HepG2 (cell line): Measurements from ENCODE around the gene POC1B. TPM values are rescaled to one million over a fixed set of nuclear protein-coding genes. Genes with fewer than 3 reads are reported as not detected.

Source experiments
- DPF2 ChIP-seq: sonication (generic); formaldehyde crosslinking; IDR thresholded peaks from 2 replicates; pipeline ENCODE4 v1.4.0; 2020; ENCODE audit warnings: mild to moderate bottlenecking, low read depth, missing genetic modification reagents, borderline replicate concordance
- ETV6 ChIP-seq: sonication (generic); formaldehyde crosslinking; conservative IDR thresholded peaks from 2 replicates; pipeline ENCODE4 v1.4.0; 2020; ENCODE audit warnings: missing genetic modification reagents
- HHEX ChIP-seq: IDR thresholded peaks from 2 replicates; pipeline ENCODE4 v1.6.1; 2016; ENCODE audit warnings: control low read depth
- MED8 ChIP-seq: sonication (generic); formaldehyde crosslinking; IDR thresholded peaks from 2 replicates; pipeline ENCODE4 v1.8.1; 2023; ENCODE audit warnings: mild to moderate bottlenecking, missing genetic modification reagents; ENCODE audit not compliant: insufficient replicate concordance
- MEF2D ChIP-seq: sonication (generic); formaldehyde crosslinking; IDR thresholded peaks from 2 replicates; pipeline ENCODE4 v1.5.1; 2020; ENCODE audit warnings: mild to moderate bottlenecking, missing genetic modification reagents
- MXD4 ChIP-seq: IDR thresholded peaks from 2 replicates; pipeline ENCODE4 v1.6.1; 2016; ENCODE audit warnings: mild to moderate bottlenecking, missing biosample characterization, missing genetic modification reagents
- SP2 ChIP-seq: sonication (generic); formaldehyde crosslinking; IDR thresholded peaks from 2 replicates; pipeline ENCODE4 v1.5.1; 2020; ENCODE audit warnings: mild to moderate bottlenecking, missing genetic modification reagents
- TP53 ChIP-seq: sonication (generic); formaldehyde crosslinking; conservative IDR thresholded peaks from 2 replicates; pipeline ENCODE4 v1.4.0; 2020; ENCODE audit warnings: missing genetic modification reagents
- ZBTB10 ChIP-seq: sonication (generic); formaldehyde crosslinking; IDR thresholded peaks from 2 replicates; pipeline ENCODE4 v1.4.0; 2020; ENCODE audit warnings: missing genetic modification reagents, borderline replicate concordance
- ZBTB33 ChIP-seq: sonication (generic); formaldehyde crosslinking; IDR thresholded peaks from 2 replicates; pipeline ENCODE4 v1.4.0; 2020; ENCODE audit warnings: missing genetic modification reagents
- ZBTB38 ChIP-seq: sonication (generic); formaldehyde crosslinking; IDR thresholded peaks from 2 replicates; pipeline ENCODE4 v1.5.1; 2020; ENCODE audit warnings: mild to moderate bottlenecking, missing genetic modification reagents
- ZFP1 ChIP-seq: IDR thresholded peaks from 2 replicates; pipeline ENCODE4 v1.6.1; 2016
- ZKSCAN8 ChIP-seq: IDR thresholded peaks from 2 replicates; pipeline ENCODE4 v1.6.1; 2016; ENCODE audit warnings: borderline replicate concordance, missing genetic modification reagents, missing compliant biosample characterization
- ZNF350 ChIP-seq: sonication (generic); formaldehyde crosslinking; IDR thresholded peaks from 2 replicates; pipeline ENCODE4 v1.4.0; 2020; ENCODE audit warnings: mild to moderate bottlenecking, low read depth, missing genetic modification reagents, borderline replicate concordance
- ZNF451 ChIP-seq: sonication (generic); formaldehyde crosslinking; IDR thresholded peaks from 2 replicates; pipeline ENCODE4 v1.5.0; 2020; ENCODE audit warnings: mild to moderate bottlenecking, missing genetic modification reagents
- ZNF484 ChIP-seq: sonication (generic); formaldehyde crosslinking; IDR thresholded peaks from 2 replicates; pipeline ENCODE4 v1.5.1; 2020; ENCODE audit warnings: mild to moderate bottlenecking, low read depth, missing genetic modification reagents, borderline replicate concordance
- ZNF496 ChIP-seq: sonication (generic); formaldehyde crosslinking; IDR thresholded peaks from 2 replicates; pipeline ENCODE4 v1.8.1; 2023; ENCODE audit warnings: mild to moderate bottlenecking, moderate library complexity, missing genetic modification reagents; ENCODE audit not compliant: insufficient replicate concordance
- ZNF513 ChIP-seq: sonication (generic); formaldehyde crosslinking; conservative IDR thresholded peaks from 2 replicates; pipeline ENCODE4 v1.5.0; 2020; ENCODE audit warnings: missing genetic modification reagents
- ZNF615 ChIP-seq: sonication (generic); formaldehyde crosslinking; IDR thresholded peaks from 2 replicates; pipeline ENCODE4 v1.5.0; 2020; ENCODE audit warnings: mild to moderate bottlenecking, missing genetic modification reagents, borderline replicate concordance
- ZNF770 ChIP-seq: sonication (generic); formaldehyde crosslinking; IDR thresholded peaks from 2 replicates; pipeline ENCODE4 v1.5.0; 2020; ENCODE audit warnings: mild to moderate bottlenecking, missing genetic modification reagents
- ZNF776 ChIP-seq: sonication (generic); formaldehyde crosslinking; IDR thresholded peaks from 2 replicates; pipeline ENCODE4 v1.4.0; 2020; ENCODE audit warnings: mild to moderate bottlenecking, missing genetic modification reagents
- ZNF83 ChIP-seq: sonication (generic); formaldehyde crosslinking; IDR thresholded peaks from 2 replicates; pipeline ENCODE4 v1.4.0; 2020; ENCODE audit warnings: missing genetic modification reagents, mild to moderate bottlenecking, borderline replicate concordance
- ZSCAN22 ChIP-seq: sonication (generic); formaldehyde crosslinking; IDR thresholded peaks from 2 replicates; pipeline ENCODE4 v1.4.0; 2020; ENCODE audit warnings: mild to moderate bottlenecking, missing genetic modification reagents
- polyA plus RNA-seq, 8 experiments: library from polyadenylated mRNA; depleted of rRNA in 3 of 8; stranded (reverse) in 7 of 8; unstranded in 1 of 8; fragments of >200 nt; fragmentation: Illumina TruSeq in 4 of 8; extraction: Trizol in 4 of 8; gene quantifications; 2 replicates each; pipeline versions ENCODE4 v1.2.1 to v1.2.3, GENCODE V29; 2011 to 2016; ENCODE audit warnings: low read depth in 4 of 8, missing spikeins in 1 of 8, mixed read lengths in 1 of 8; ENCODE audit not compliant: insufficient read depth in 1 of 8
- total RNA-seq, 5 experiments: library from RNA; depleted of rRNA; stranded (reverse); fragments of >200 nt; fragmentation: Illumina TruSeq; extraction: Trizol; gene quantifications; 2 replicates each; pipeline ENCODE4 v1.2.3, GENCODE V29; 2016; ENCODE audit warnings: low read depth in 1 of 5

The POC1B gene
- total and polyA plus RNA-seq, 2 of the 13 experiments (the other 11 are each of a cell fraction or from before 2014, with no cell fraction given) = 9.3 to 11.0 TPM

GRCh38 chr12:89384050-89384758, 141.6 kb downstream of the POC1B start (continued):
- TF ChIP-seq SP2 (CRISPR knock-in tag) (no peak), ZBTB10 (CRISPR knock-in tag) (no peak), ZNF451 (CRISPR knock-in tag) (no peak), HHEX (CRISPR knock-in tag) (no peak), ETV6 (CRISPR knock-in tag) (no peak), ZNF776 (CRISPR knock-in tag) (no peak), DPF2 (no peak), MED8 (CRISPR knock-in tag) (no peak), MEF2D (CRISPR knock-in tag) (no peak), TP53 (CRISPR knock-in tag) (no peak), ZBTB38 (CRISPR knock-in tag) (no peak), ZNF484 (CRISPR knock-in tag) (no peak), ZNF615 (CRISPR knock-in tag) (no peak), ZNF496 (CRISPR knock-in tag) (no peak), ZNF770 (CRISPR knock-in tag) (no peak), MXD4 (CRISPR knock-in tag) (no peak), ZKSCAN8 (CRISPR knock-in tag) (no peak), ZFP1 (CRISPR knock-in tag) (no peak), ZNF513 (CRISPR knock-in tag) (no peak), ZNF350 (CRISPR knock-in tag) (0 out of 2 replicates have a peak, but pooled peaks have one; percentile 10), ZSCAN22 (CRISPR knock-in tag) (no peak), ZBTB33 (no peak), ZNF83 (CRISPR knock-in tag) (no peak)
